OCI-M2 (cell line): ENCODE measurements around the gene ASAP2.

ENCODE experiments used
- DNase-seq: peaks from one replicate; lab custom pipeline; 2025; ENCODE audit not compliant: unreplicated experiment; lab: John Stamatoyannopoulos, UW

The ASAP2 gene

GRCh38 chr2:9230051-9230802 lies 23.6 kb downstream of the ASAP2 start:
- DNase-seq = no peak

GRCh38 chr2:9230881-9231280 lies 24.3 kb downstream of the ASAP2 start:
- DNase-seq = no peak

GRCh38 chr2:9231291-9232165 lies 24.9 kb downstream of the ASAP2 start:
- no peak for DNase-seq

- DNase-seq = no peak
Measured at GRCh38 chr2:9232166-9232479, 25.5 kb downstream of the ASAP2 start.

- no peak for DNase-seq
Measured at GRCh38 chr2:9232886-9233285, 26.3 kb downstream of the ASAP2 start.

- no peak for DNase-seq
Measured at GRCh38 chr2:9234680-9235146, 28.1 kb downstream of the ASAP2 start.

GRCh38 chr2:9235147-9236044 lies 28.8 kb downstream of the ASAP2 start:
- no peak for DNase-seq

GRCh38 chr2:9236045-9236344 lies 29.4 kb downstream of the ASAP2 start:
- DNase-seq = no peak

- no peak for DNase-seq
Measured at GRCh38 chr2:9236867-9237266, 30.3 kb downstream of the ASAP2 start.

GRCh38 chr2:9237831-9238230 lies 31.2 kb downstream of the ASAP2 start:
- no peak for DNase-seq

- DNase-seq = no peak
Measured at GRCh38 chr2:9238591-9239326, 32.1 kb downstream of the ASAP2 start.

- no peak for DNase-seq
Measured at GRCh38 chr2:9239616-9240015, 33.0 kb downstream of the ASAP2 start.

GRCh38 chr2:9240745-9241144 lies 34.1 kb downstream of the ASAP2 start:
- DNase-seq = no peak

- no peak for DNase-seq
Measured at GRCh38 chr2:9241233-9241632, 34.6 kb downstream of the ASAP2 start.

GRCh38 chr2:9243357-9243756 lies 36.7 kb downstream of the ASAP2 start:
- DNase-seq = no peak

- no peak for DNase-seq
Measured at GRCh38 chr2:9244985-9245544, 38.5 kb downstream of the ASAP2 start.

- DNase-seq = no peak
Measured at GRCh38 chr2:9247177-9247576, 40.6 kb downstream of the ASAP2 start.

- no peak for DNase-seq
Measured at GRCh38 chr2:9247786-9248185, 41.2 kb downstream of the ASAP2 start.

- no peak for DNase-seq
Measured at GRCh38 chr2:9248363-9248762, 41.8 kb downstream of the ASAP2 start.

- DNase-seq = no peak
Measured at GRCh38 chr2:9249020-9249800, 42.6 kb downstream of the ASAP2 start.
